ENCODE data around the gene NRXN2.
"Not testable (repeated sequence)": the region's sequence is repeated elsewhere in the genome, so short reads cannot be mapped to it uniquely, and the experiment has no call there.

NRXN2 gene

GRCh38 chr11:64665411-64665821, 57.6 kb downstream of the NRXN2 start:
- no peaks in the 10 kb centered on the region for H3K9me3 ChIP-seq (ENCODE audit: control insufficient read depth in 2 of 2, low read length in 2 of 2)
- no peak overlapping the region for H3K9ac ChIP-seq (ENCODE audit: low read length in 2 of 2)
- no peak overlapping the region for H3K4me3 ChIP-seq (ENCODE audit: low read length in 2 of 2)
- no peaks in the 10 kb centered on the region for H3K36me3 ChIP-seq (ENCODE audit: control insufficient read depth in 2 of 2, insufficient read depth in 2 of 2, low read length in 2 of 2)
- H3K4me1 ChIP-seq (ENCODE audit: control insufficient read depth, insufficient read depth, low read length): peaks cover 4% of the 10 kb centered on the region
- peaks cover 2 to 12% of the 10 kb centered on the region in 2 donors for H3K27me3 ChIP-seq (ENCODE audit: control insufficient read depth in 1 of 2, insufficient read depth in 2 of 2, low read length in 2 of 2)
- H3K27ac ChIP-seq (ENCODE audit: low read length): no peak overlapping the region

GRCh38 chr11:64664236-64664870, 58.6 kb downstream of the NRXN2 start:
- H3K4me1 ChIP-seq (ENCODE audit: control insufficient read depth, insufficient read depth, low read length); H3K9ac ChIP-seq (ENCODE audit: low read length in 2 of 2); H3K36me3 ChIP-seq (ENCODE audit: control insufficient read depth in 2 of 2, insufficient read depth in 2 of 2, low read length in 2 of 2); H3K27me3 ChIP-seq (ENCODE audit: control insufficient read depth in 1 of 2, insufficient read depth in 2 of 2, low read length in 2 of 2); H3K27ac ChIP-seq (ENCODE audit: low read length); H3K9me3 ChIP-seq (ENCODE audit: control insufficient read depth in 2 of 2, low read length in 2 of 2); H3K4me3 ChIP-seq (ENCODE audit: low read length in 2 of 2): not testable (repeated sequence)

- no peaks in the 10 kb centered on the region for H3K9me3 ChIP-seq (ENCODE audit: control insufficient read depth in 2 of 2, low read length in 2 of 2)
- peaks cover 2% of the 10 kb centered on the region in 2 donors for H3K27me3 ChIP-seq (ENCODE audit: control insufficient read depth in 1 of 2, insufficient read depth in 2 of 2, low read length in 2 of 2)
- H3K4me3 ChIP-seq (ENCODE audit: low read length in 2 of 2): no peak overlapping the region
- peaks cover 4% of the 10 kb centered on the region for H3K4me1 ChIP-seq (ENCODE audit: control insufficient read depth, insufficient read depth, low read length)
- no peak overlapping the region for H3K27ac ChIP-seq (ENCODE audit: low read length)
- H3K36me3 ChIP-seq (ENCODE audit: control insufficient read depth in 2 of 2, insufficient read depth in 2 of 2, low read length in 2 of 2): no peaks in the 10 kb centered on the region
- H3K9ac ChIP-seq (ENCODE audit: low read length in 2 of 2): no peak overlapping the region
Measured at GRCh38 chr11:64663656-64664055, 59.3 kb downstream of the NRXN2 start.

- no peak overlapping the region for H3K4me3 ChIP-seq (ENCODE audit: low read length in 2 of 2)
- H3K36me3 ChIP-seq (ENCODE audit: control insufficient read depth in 2 of 2, insufficient read depth in 2 of 2, low read length in 2 of 2): no peaks in the 10 kb centered on the region
- no peak overlapping the region for H3K9ac ChIP-seq (ENCODE audit: low read length in 2 of 2)
- H3K9me3 ChIP-seq (ENCODE audit: control insufficient read depth in 2 of 2, low read length in 2 of 2): no peaks in the 10 kb centered on the region
- no peak overlapping the region for H3K27ac ChIP-seq (ENCODE audit: low read length)
- no peaks in the 10 kb centered on the region for H3K27me3 ChIP-seq (ENCODE audit: control insufficient read depth in 1 of 2, insufficient read depth in 2 of 2, low read length in 2 of 2)
- peaks cover 4% of the 10 kb centered on the region for H3K4me1 ChIP-seq (ENCODE audit: control insufficient read depth, insufficient read depth, low read length)
Measured at GRCh38 chr11:64661614-64662013, 61.4 kb downstream of the NRXN2 start.

GRCh38 chr11:64661146-64661545, 61.9 kb downstream of the NRXN2 start:
- no peak overlapping the region for H3K9ac ChIP-seq (ENCODE audit: low read length in 2 of 2)
- H3K27ac ChIP-seq (ENCODE audit: low read length): no peak overlapping the region
- H3K36me3 ChIP-seq (ENCODE audit: control insufficient read depth in 2 of 2, insufficient read depth in 2 of 2, low read length in 2 of 2): no peaks in the 10 kb centered on the region
- no peaks in the 10 kb centered on the region for H3K9me3 ChIP-seq (ENCODE audit: control insufficient read depth in 2 of 2, low read length in 2 of 2)
- H3K4me3 ChIP-seq (ENCODE audit: low read length in 2 of 2): peak overlapping the region in 1 of 2 donors; percentile 40
- no peaks in the 10 kb centered on the region for H3K27me3 ChIP-seq (ENCODE audit: control insufficient read depth in 1 of 2, insufficient read depth in 2 of 2, low read length in 2 of 2)
- H3K4me1 ChIP-seq (ENCODE audit: control insufficient read depth, insufficient read depth, low read length): peaks cover 4% of the 10 kb centered on the region

GRCh38 chr11:64660706-64661105, 62.3 kb downstream of the NRXN2 start:
- peaks cover 4% of the 10 kb centered on the region for H3K4me1 ChIP-seq (ENCODE audit: control insufficient read depth, insufficient read depth, low read length)
- no peak overlapping the region for H3K9ac ChIP-seq (ENCODE audit: low read length in 2 of 2)
- no peak overlapping the region for H3K27ac ChIP-seq (ENCODE audit: low read length)
- no peaks in the 10 kb centered on the region for H3K36me3 ChIP-seq (ENCODE audit: control insufficient read depth in 2 of 2, insufficient read depth in 2 of 2, low read length in 2 of 2)
- no peaks in the 10 kb centered on the region for H3K9me3 ChIP-seq (ENCODE audit: control insufficient read depth in 2 of 2, low read length in 2 of 2)
- H3K27me3 ChIP-seq (ENCODE audit: control insufficient read depth in 1 of 2, insufficient read depth in 2 of 2, low read length in 2 of 2): no peaks in the 10 kb centered on the region
- peak overlapping the region in 1 of 2 donors; percentile 40 for H3K4me3 ChIP-seq (ENCODE audit: low read length in 2 of 2)

- Histone ChIP-seq H3K9me3 (ENCODE audit: control insufficient read depth in 2 of 2, low read length in 2 of 2) (no peaks in the 10 kb centered on the region), H3K4me3 (ENCODE audit: low read length in 2 of 2) (peak overlapping the region in 1 of 2 donors; percentile 40), H3K36me3 (ENCODE audit: control insufficient read depth in 2 of 2, insufficient read depth in 2 of 2, low read length in 2 of 2) (no peaks in the 10 kb centered on the region), H3K27me3 (ENCODE audit: control insufficient read depth in 1 of 2, insufficient read depth in 2 of 2, low read length in 2 of 2) (no peaks in the 10 kb centered on the region), H3K9ac (ENCODE audit: low read length in 2 of 2) (no peak overlapping the region), H3K4me1 (ENCODE audit: control insufficient read depth, insufficient read depth, low read length) (peaks cover 4% of the 10 kb centered on the region), H3K27ac (ENCODE audit: low read length) (no peak overlapping the region)
Measured at GRCh38 chr11:64660205-64660604, 62.8 kb downstream of the NRXN2 start.

GRCh38 chr11:64659417-64660144, 63.4 kb downstream of the NRXN2 start:
- Histone ChIP-seq H3K27ac (ENCODE audit: low read length) (no peak overlapping the region), H3K4me1 (ENCODE audit: control insufficient read depth, insufficient read depth, low read length) (peaks cover 4% of the 10 kb centered on the region), H3K9ac (ENCODE audit: low read length in 2 of 2) (no peak overlapping the region), H3K27me3 (ENCODE audit: control insufficient read depth in 1 of 2, insufficient read depth in 2 of 2, low read length in 2 of 2) (no peaks in the 10 kb centered on the region), H3K36me3 (ENCODE audit: control insufficient read depth in 2 of 2, insufficient read depth in 2 of 2, low read length in 2 of 2) (no peaks in the 10 kb centered on the region), H3K4me3 (ENCODE audit: low read length in 2 of 2) (no peak overlapping the region), H3K9me3 (ENCODE audit: control insufficient read depth in 2 of 2, low read length in 2 of 2) (no peaks in the 10 kb centered on the region)

GRCh38 chr11:64658265-64658664, 64.7 kb downstream of the NRXN2 start:
- no peaks in the 10 kb centered on the region for H3K9me3 ChIP-seq (ENCODE audit: control insufficient read depth in 2 of 2, low read length in 2 of 2)
- H3K9ac ChIP-seq (ENCODE audit: low read length in 2 of 2): no peak overlapping the region
- H3K4me1 ChIP-seq (ENCODE audit: control insufficient read depth, insufficient read depth, low read length): peaks cover 4% of the 10 kb centered on the region
- H3K27me3 ChIP-seq (ENCODE audit: control insufficient read depth in 1 of 2, insufficient read depth in 2 of 2, low read length in 2 of 2): no peaks in the 10 kb centered on the region
- H3K36me3 ChIP-seq (ENCODE audit: control insufficient read depth in 2 of 2, insufficient read depth in 2 of 2, low read length in 2 of 2): no peaks in the 10 kb centered on the region
- no peak overlapping the region for H3K4me3 ChIP-seq (ENCODE audit: low read length in 2 of 2)
- H3K27ac ChIP-seq (ENCODE audit: low read length): no peak overlapping the region

- H3K9ac ChIP-seq (ENCODE audit: low read length in 2 of 2): no peak overlapping the region
- peaks cover 8% of the 10 kb centered on the region for H3K4me1 ChIP-seq (ENCODE audit: control insufficient read depth, insufficient read depth, low read length)
- H3K9me3 ChIP-seq (ENCODE audit: control insufficient read depth in 2 of 2, low read length in 2 of 2): no peaks in the 10 kb centered on the region
- no peaks in the 10 kb centered on the region for H3K36me3 ChIP-seq (ENCODE audit: control insufficient read depth in 2 of 2, insufficient read depth in 2 of 2, low read length in 2 of 2)
- H3K4me3 ChIP-seq (ENCODE audit: low read length in 2 of 2): no peak overlapping the region
- H3K27me3 ChIP-seq (ENCODE audit: control insufficient read depth in 1 of 2, insufficient read depth in 2 of 2, low read length in 2 of 2): no peaks in the 10 kb centered on the region
- H3K27ac ChIP-seq (ENCODE audit: low read length): no peak overlapping the region
Measured at GRCh38 chr11:64656862-64657261, 66.1 kb downstream of the NRXN2 start.

GRCh38 chr11:64655941-64656601, 66.9 kb downstream of the NRXN2 start:
- Histone ChIP-seq H3K27me3 (ENCODE audit: control insufficient read depth in 1 of 2, insufficient read depth in 2 of 2, low read length in 2 of 2) (no peaks in the 10 kb centered on the region), H3K27ac (ENCODE audit: low read length) (no peak overlapping the region), H3K9me3 (ENCODE audit: control insufficient read depth in 2 of 2, low read length in 2 of 2) (no peaks in the 10 kb centered on the region), H3K36me3 (ENCODE audit: control insufficient read depth in 2 of 2, insufficient read depth in 2 of 2, low read length in 2 of 2) (no peaks in the 10 kb centered on the region), H3K4me3 (ENCODE audit: low read length in 2 of 2) (no peak overlapping the region), H3K9ac (ENCODE audit: low read length in 2 of 2) (no peak overlapping the region), H3K4me1 (ENCODE audit: control insufficient read depth, insufficient read depth, low read length) (peaks cover 8% of the 10 kb centered on the region)

All from stomach smooth muscle (tissue), 2 donors.